NCI-H2171 treated with DMSO at 0.1 percent for 48 hours (cell line): ENCODE results near the gene CTDNEP1.

Source experiments
- DNase-seq: peaks from one replicate; lab custom pipeline; 2025; lab: John Stamatoyannopoulos, UW

Gene CTDNEP1

DNA sequence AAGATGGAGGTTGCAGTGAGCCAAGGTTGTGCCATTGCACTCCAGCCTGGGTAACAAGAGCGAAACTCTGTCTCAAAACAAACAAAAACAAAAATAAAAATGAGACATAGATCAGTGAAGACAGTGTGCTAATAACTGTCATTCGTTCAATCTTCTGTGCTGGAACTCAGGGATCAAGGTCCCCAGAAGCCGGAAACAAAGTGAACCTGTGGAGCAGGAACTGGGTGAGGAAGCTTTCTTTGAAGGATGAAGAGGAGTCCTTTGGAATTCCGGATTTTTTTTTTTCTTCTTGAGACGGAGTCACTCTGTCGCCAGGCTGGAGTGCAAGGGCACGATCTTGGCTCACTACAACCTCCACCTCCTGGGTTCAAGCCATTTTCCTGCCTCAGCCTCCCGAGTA lies 27.9 kb upstream of the CTDNEP1 start:
- no peak for DNase-seq

DNA sequence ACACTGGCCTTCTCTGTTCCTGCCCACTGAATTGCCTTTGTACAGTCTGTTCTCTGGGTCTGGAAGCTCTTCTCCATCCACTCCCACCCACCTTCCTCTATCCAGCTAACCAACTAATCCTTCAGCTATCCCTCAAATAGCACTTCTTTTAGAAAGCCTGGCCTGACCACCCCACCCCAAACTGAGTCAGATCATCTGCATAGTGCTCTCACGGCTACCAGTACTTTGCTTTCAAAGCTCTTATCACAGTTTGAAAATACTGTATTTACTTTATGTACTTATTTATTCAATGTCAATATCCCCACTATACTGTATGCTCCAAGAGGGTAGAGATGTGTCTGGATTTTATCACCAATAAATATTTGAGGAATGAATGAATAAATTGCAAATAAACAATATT lies 15.2 kb upstream of the CTDNEP1 start:
- no peak for DNase-seq

DNA sequence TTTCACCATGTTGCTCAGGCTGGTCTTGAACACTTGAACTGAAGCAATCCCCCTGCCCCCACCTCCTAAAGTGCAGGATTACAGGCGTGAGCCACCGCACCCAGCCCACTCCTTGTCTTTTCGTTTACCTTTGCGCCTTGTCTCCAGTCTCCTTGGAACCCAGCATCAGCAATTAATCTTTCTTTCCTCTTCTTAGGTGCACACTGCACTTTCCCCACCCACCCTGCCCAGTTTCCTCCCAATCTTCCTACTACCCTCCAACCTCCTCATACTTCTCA lies 12.2 kb upstream of the CTDNEP1 start:
- no peak for DNase-seq

DNA sequence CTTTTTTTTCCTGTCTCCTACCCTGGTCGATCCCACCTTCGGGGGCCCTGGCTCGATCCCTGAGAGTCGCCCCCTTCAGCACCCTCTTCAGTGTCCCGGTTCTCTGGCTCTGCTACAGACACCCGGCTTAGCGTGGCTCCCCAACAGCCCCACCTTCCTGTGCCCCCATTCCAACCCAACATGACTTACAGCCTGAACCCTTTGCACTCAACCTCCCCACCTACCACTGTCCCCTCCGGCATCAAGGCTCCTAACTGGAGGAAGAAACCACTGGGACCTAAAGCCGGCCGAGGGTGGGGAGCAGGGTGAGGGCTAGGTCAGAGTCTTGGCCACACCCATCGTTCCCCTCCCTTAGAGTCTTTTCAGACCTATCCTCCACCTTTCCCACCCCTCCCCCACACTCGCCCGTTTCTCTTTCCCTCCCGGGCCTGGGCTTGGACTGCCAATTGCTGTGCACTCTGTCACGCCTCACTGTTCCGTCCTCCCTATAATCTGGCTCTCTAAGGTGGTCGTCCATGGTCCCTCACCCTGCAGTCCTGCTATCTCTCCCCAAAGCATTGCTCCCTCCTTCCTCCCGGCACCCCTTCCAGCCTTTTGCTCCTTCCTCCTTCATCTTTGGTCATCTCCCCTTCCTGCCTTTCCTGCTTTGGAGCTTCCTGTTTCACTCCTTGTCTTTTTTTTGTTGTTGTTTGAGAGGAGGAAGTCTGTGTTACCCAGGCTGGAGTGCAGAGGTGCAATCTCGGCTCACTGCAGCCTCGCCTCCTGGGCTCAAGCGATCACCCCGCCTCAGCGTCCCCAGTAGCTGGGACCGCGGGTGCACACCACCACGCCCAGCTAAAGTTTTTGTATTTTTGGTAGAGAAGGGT lies 11.6 kb upstream of the CTDNEP1 start:
- peak; percentile 16 for DNase-seq

DNA sequence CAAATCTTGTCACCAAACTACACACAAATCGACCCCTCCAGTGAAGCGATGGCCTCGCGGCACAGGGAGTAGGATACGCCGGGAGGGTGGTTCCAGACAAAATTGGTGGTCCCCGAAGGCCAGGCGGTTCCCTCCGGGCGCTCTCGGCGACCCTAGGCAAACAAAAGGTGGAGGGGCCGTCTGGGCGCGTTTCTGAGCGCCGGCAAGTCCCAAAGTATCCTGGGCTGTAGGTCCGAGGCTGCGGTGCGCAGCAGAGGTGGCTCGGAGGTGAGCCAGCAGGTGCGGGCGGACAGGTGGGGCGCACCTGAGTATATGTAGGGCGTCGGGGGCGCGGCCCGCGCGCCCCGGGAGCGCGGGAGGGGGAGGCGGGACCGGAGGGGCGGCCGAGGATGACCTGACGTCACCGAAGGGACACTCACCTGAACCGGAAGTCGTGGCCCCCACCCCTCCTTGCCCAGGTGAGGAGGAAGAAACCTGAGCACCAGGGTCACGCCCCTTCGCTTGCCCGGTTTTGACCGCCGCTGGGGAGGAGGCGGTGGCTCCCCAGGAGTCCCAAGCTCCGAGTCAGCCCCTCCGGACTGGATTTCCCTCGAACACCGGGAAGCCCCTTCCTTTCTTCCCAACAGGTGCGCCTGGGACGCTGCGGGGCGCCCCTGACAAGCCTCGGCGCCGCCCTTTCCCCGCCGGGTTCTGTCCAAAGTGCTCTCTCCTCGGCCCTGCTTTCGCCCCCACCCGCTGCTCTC lies 10.8 kb upstream of the CTDNEP1 start, which contains the start of gene CLDN7:
Gene CLDN7, minus strand, starts transcription at position 287 of the 743 bp plus-strand sequence. CDS start 435 bp downstream, outside the sequence.
- DNase-seq, result peak; percentile 73

DNA sequence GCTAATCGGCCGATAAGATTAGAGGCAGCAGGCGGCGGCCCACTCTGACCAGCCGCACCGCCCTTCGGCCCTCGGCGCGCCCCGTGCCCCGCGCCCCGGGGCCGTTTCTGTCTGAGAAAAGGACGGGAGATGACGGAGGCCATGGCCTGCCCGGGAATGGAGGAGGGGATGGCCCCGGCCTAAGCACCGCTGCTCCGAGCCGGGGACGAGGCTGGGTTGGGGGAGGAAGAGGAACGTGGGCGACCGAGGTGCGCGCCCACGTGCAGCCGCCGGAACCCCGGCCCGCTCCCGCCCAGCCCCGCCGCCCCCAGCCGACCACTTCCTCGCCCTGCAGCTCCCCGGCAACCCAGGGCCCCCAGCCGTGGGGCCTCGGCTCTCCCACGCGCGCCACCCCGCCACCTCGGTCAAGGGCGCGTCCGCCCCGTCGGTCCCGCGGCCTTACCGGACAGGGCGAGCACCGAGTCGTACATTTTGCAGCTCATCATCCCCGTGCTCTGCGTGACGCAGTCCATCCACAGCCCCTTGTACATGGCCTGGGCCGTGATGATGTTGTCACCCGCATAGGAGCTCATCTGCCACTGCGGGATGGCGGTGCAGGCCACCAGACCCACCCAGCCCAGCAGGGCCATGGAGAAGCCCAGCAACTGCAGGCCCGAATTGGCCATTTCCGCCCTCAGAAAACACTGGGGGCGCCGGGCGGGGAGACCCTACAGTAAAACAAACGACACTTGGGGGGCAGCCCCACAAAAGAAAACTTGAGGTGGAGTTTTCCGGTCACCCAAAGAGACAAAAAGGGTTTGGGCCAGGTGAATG lies 10.1 kb upstream of the CTDNEP1 start:
- no peak for DNase-seq

DNA sequence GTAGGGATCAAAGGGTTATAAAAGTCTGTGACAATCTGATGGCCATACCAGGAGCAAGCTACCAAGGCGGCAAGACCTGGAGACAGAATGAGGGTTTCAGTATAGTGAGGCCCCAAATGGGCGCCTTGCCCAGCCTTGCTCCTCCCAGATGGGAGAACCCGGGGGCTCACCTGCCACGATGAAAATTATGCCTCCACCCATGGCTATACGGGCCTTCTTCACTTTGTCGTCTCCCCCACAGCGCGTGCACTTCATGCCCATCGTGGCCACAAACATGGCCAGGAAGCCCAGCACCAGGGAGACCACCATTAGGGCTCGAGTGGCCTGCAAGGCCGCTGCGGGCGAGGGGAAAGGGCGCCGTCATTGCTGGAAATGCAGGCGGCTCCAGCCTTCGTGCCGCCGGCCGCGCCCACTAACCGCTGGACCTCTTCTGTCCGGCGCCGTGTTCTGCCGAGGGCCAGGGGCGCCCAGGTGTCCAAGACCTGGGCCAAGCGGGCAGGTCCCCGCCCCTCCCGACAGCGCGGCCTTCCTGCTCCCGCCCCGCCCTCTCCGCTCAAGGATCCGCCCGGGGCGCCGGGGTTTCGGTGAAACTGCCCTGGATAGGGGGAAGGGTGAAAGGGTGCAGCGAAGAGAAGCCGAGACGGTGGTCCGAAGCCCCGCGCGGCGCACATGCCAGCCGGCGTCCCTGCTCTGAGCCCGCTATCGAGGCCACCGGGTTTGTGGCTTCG lies 9.3 kb upstream of the CTDNEP1 start:
- DNase-seq, result peak; percentile 17

DNA sequence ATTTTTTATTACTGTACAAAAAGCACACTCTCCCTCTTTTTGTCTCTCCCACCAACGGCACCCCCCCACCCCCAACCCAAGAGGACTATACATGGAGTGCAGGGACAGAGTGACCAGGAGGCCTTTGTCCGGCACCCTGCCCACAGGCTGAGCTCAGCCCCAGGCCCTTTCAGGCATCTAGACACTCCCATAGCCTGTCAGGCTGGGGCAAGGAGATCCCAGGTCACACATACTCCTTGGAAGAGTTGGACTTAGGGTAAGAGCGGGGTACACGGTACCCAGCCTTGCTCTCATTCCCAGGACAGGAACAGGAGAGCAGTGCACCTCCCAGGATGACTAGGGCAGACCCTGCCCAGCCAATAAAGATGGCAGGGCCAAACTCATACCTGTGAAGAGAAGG lies 8.6 kb upstream of the CTDNEP1 start:
- no peak for DNase-seq

DNA sequence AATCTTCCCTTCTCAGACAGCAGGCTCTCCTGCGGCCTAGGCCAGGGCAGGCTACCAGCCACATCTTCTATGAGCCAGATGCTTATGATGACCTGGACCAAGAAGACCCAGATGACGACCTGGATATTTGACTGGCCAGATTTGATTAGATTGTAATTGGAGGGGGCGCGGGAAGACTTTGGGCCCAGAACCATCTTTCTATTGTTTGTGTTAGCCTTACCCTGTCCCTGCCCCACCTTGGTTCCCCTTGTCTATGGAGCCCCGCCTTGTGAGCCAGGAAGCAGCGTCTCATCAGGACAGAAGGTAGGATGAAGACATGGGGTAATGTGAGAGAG lies 8.0 kb upstream of the CTDNEP1 start:
- no peak for DNase-seq

DNA sequence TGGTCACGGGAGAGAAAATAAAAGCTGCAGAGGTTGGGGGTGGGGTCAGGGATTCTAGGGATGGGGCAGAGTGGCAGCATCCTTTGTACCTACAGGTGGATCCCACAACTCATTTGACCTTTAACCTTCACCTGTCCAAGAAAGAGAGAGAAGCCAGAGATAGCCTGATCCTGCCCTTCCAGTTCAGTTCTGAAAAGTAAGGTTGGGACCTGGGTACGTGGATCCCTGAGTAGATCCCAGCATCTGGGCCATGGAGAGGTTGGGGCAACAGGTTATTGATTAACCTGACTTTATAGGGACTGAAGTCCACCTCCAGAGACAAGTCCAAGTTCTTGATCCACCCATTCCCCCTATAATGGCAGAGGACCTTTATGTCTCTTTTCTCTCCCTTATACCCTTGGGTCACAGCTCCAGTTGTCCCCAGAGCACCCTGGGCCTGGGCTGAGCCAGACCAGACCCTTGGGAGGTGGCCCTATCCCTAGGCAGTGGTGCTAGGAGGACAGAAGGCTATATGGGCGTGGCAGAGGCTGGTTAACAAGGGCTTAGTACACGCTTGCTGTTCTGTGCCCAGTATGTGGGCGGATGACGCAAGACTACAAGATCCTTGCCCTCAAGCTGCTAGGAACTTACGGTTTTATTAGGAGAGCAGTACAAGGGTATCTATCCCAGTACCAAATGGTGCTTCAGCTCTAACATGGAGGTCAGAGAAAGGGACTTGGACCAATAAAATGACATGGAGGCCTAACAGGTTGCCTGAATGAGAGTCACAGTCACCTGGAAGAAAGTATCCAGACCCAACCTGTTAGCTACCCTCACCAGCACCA lies 7.4 kb upstream of the CTDNEP1 start:
- no peak for DNase-seq

DNA sequence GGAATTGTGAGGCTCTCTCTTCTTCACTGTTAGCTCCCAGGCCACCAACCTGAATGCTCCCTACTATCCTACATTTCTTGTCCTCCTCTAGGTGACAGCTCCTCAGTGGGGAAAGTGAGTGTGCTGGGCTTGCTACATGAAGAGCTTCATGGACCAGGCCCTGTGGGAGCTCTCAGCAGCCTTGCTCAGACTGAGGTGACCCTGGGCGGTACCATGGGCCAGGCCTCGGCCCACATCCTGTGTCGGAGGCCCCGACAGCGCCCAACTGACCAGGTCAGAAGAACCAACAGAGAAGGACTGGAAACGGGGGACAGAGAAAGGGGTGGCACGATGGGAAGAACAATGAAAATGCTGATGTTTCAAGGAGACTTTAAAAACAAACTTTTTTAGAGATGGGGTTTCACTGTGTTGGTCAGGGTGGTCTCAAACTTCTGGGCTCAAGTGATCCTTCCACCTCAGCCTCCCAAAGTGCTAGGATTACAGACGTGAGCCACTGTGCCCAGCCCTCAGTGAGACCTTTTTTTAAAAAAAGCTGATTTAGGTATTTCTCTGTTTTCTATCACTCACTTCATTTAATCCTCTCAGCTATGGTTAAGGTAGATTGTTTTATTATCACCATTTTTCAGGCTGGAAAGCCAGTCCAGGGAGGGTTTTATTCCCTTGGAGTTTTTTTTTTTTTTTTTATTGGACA lies 5.4 kb upstream of the CTDNEP1 start:
- no peak for DNase-seq

DNA sequence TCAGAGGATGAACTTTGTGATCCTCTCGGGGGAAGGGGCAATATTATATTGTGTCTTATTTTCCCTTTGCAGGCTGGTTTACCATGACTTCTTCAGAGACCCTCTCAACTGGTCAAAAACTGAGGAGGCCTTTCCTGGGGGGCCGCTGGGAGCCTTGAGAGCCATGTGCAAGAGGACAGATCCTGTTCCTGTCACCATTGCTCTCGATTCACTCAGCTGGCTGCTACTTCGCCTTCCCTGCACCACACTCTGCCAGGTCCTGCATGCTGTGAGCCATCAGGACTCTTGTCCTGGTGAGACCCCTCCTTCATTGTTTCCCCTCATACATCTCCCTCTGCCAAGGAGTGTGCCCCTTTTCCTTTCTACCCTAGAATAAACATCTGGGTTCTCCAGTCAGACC lies 3.0 kb upstream of the CTDNEP1 start:
- DNase-seq, result no peak

DNA sequence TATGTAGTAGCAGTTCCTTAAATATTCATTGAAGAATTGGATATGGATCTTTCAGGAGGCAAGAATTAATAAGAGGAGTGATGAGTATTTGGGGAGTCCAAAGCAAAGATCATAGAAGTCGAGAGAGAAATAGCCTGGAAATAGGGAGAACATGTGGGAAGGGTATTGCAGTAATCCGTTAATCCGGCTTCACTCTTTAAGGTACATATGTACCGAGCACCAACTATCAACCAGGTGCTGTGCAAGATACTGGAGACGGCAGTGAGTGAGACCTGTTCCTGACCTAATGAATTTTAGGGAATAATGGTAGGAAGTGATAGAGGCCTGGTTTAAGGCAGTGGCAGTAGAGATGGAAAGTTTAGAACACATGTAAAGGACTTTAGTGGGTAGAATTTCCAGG lies 1.5 kb upstream of the CTDNEP1 start:
- DNase-seq, result no peak

DNA sequence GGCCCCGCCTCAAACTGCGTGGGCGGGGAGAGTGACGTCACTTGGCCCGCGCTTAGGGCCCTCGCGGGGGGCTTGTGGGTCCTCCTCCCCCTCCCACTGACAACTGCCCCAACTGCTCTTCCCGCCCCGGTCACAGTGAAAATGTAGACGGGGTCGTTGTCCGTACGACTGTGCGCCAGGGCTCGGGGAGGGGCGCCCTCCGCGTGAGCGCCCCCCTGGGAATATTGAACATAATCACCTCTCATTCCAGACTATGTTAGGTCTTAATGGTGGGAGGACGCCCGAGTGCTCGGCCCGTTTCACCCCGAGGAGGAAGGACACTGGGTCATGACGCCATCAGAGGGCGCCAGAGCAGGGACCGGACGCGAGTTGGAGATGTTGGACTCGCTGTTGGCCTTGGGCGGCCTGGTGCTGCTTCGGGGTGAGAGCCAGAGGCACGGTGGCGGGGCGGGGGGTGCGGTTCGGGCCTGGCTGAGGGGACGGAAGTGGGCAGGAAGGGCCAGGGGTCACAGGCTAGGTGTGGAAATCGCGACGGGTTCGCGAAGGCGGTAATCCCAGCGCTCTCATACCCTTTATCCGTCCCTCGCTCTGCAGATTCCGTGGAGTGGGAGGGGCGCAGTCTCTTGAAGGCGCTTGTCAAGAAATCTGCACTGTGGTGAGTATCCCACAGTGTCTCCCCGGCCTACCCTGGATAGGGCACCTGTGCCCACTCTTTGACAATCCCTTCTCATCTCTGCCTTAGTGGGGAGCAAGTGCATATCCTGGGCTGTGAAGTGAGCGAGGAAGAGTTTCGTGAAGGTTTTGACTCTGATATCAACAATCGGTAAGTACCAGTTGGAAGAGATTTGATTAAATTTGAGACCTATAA lies 876 bp upstream of the CTDNEP1 start, which contains the start of gene ELP5:
Gene ELP5, plus strand, starts transcription at position 40 of the 868 bp plus-strand sequence. Its CDS starts 336 bp downstream, at position 376.
- DNase-seq, result peak; percentile 93

DNA sequence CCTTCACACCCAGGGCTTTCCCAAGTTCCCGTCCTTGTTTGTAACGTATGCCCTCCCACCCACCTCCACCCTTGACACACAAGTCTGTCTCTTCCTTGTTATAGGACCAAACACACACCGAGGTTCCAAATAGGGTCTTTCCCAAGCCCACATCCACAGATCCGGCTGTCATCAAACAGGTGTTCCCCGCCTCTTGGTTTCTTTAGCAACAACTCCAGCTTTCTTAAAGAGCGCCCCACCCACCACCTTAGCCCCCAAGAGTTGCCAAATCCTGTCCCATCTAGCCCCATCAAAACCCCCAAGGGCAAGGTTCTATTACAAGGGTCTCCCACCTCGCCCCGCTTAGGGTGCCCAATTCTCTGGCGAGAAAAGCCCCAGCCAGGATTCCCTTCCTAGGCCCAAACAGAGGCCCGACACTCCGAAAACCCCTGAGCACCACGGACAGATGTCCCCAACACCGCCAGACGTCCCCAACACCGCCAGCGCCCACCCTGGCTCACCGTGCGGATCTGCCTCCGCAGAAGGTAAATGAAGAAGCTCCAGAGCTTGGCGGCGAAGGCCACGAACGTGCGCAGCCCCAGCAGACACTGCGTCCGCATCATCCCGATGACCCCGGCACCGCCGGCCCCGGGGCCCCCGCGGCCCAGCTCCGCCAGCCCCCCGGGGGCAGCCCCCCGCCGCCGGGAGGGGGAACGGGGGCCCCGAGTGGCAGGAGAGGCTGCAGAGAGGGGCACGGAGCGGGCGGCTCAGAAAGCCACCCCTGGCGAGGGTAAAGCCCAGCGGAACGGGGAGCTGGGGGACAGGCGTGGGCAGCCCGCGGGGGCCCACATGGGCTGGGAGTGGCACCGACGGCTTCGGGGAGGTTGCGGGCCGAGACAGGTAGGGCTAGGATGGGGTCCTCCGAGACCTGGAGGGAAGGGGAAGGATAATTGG lies 573 bp downstream of the CTDNEP1 start:
- peak; percentile 8 for DNase-seq

DNA sequence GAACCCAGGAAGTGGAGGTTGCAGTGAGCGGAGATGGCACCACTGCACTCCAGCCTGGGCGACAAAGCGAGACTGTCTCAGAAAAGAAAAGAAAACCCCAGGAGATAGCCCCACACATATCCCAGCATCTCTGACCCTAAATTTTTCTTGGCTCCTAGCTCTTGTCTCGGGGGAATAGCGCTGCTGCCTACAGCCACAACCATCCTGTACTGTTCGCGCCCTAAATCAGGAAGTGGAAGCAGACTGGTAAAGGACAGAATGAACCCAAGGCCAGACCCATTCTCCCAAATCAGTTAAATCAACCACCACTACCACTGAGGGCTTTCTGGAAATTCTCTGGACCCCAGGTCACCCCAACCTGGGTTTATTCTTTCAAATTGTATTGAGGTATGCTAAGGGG lies 1.7 kb downstream of the CTDNEP1 start:
- DNase-seq, result no peak

DNA sequence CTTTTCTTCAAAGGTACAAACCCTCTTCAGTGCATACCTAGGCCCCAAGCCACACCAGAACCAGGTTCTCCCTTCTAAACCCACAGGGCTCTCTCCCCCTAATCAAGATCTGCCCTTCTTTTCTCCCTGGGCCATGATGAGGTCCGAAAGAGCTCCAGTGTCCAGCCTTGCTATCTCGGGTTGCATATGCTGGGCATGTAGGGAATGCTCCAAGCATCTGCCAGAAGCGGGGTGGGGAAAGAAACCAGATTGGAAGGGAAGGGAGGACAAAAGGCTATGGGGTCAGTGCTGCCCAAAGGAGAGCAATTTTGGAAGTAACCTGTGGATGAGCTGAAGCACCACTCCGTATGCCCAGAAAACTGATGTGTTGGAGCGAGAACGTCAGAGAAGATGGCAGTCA lies 2.3 kb downstream of the CTDNEP1 start:
- DNase-seq, result no peak

DNA sequence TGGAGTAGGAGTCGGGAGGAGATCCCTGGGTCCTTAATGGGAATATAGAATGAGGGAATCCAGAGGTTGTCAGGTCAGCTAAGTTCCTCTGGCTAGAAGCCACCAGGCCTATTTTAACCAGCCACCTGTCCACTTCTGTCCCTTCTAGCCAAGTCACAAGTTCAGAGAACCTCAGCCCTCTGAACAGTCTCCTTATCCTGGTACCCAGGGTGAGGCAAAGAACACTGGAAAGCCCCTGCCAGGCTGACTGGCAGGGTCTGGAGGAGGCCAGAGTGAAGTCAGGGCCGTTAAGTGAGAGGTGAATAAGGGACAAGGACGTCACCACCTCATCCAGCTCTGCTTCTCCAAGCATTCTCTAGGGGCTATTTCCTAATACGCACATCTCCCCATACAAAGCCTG lies 2.7 kb downstream of the CTDNEP1 start:
- no peak for DNase-seq
